WTC11 (cell line): Measurements from ENCODE around the gene TMEM235.

Experiments
- HMGA2 ChIP-seq: fragments of 250-450 bp; sonication (Bioruptor Pico); IDR thresholded peaks from 2 replicates; pipeline ENCODE4 v1.4.0; 2021; ENCODE audit warnings: mild to moderate bottlenecking, moderate library complexity
- TF ChIP-seq, protein P1 (sequence below): fragments of 200-600 bp; IDR thresholded peaks from 2 replicates; pipeline ENCODE4 v1.8.0; 2022; ENCODE audit warnings: antibody characterized with exemption
- TF ChIP-seq, protein P2 (sequence below): sonication (generic); formaldehyde crosslinking; IDR thresholded peaks from 2 replicates; pipeline ENCODE4 v1.8.1; 2023; ENCODE audit warnings: mild to moderate bottlenecking, missing genetic modification reagents, moderate library complexity

DNA sequence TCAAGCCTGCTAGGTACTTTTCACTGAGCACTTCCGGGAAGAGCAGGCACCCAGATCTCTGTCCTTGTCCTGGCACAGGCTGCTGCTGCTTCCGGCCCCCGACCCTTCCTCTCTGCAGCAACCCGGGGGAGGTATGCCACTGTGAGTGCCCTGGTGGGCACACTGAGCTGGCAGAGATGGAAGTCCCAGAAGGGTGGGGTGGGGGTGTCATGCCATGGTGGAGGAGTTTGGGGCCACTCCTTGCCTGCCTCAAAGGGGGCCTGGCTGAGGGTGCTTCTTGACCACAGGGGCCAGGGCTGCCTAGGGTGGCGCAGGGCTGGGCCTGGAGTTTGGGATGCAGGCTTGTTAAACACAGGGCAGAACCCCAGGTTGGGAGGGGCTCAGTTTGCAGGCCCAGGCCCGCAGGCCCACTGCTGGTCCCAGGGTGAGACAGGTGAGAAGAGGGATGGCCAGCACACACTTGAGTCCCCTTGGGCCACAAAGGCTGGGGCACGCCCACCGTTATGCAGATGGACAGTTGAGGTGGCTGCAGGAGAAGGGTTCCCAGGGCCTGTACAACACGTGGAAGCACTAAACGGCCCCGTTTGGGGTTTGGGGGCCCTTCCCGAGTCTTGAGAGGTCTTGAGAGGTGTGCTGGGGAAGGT lies 8.7 kb downstream of the TMEM235 start:
- TF ChIP-seq, protein P1, sequence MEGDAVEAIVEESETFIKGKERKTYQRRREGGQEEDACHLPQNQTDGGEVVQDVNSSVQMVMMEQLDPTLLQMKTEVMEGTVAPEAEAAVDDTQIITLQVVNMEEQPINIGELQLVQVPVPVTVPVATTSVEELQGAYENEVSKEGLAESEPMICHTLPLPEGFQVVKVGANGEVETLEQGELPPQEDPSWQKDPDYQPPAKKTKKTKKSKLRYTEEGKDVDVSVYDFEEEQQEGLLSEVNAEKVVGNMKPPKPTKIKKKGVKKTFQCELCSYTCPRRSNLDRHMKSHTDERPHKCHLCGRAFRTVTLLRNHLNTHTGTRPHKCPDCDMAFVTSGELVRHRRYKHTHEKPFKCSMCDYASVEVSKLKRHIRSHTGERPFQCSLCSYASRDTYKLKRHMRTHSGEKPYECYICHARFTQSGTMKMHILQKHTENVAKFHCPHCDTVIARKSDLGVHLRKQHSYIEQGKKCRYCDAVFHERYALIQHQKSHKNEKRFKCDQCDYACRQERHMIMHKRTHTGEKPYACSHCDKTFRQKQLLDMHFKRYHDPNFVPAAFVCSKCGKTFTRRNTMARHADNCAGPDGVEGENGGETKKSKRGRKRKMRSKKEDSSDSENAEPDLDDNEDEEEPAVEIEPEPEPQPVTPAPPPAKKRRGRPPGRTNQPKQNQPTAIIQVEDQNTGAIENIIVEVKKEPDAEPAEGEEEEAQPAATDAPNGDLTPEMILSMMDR: no peak
- TF ChIP-seq, protein P2, sequence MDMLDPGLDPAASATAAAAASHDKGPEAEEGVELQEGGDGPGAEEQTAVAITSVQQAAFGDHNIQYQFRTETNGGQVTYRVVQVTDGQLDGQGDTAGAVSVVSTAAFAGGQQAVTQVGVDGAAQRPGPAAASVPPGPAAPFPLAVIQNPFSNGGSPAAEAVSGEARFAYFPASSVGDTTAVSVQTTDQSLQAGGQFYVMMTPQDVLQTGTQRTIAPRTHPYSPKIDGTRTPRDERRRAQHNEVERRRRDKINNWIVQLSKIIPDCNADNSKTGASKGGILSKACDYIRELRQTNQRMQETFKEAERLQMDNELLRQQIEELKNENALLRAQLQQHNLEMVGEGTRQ: no peak
- no peak for TF ChIP-seq HMGA2 (CRISPR knock-in tag)
